Thoracic aorta (tissue), 2 donors: Measurements from ENCODE around the gene HDGFL2. TPM values are rescaled to one million over a fixed set of nuclear protein-coding genes. Genes with fewer than 3 reads are reported as not detected.

Experiments
- ATAC-seq: fragments of 150-250 bp; one replicate; pipeline ENCODE4 v1.8.0; 2017; ENCODE audit warnings: low read depth; ENCODE audit not compliant: insufficient number of reproducible peaks, low FRiP score
- DNase-seq: peaks from one replicate; pipeline ENCODE4 v3.0.0-alpha.2; 2020; ENCODE audit warnings: low spot score
- H3K27ac ChIP-seq, 2 donors: fragments of 200-600 bp; sonication (generic); 1 replicate in 1 of 2; 2 replicates in 1 of 2; pipeline ENCODE4 v1.5.1; 2016; ENCODE audit warnings: mild to moderate bottlenecking in 2 of 2, moderate library complexity in 2 of 2
- H3K27me3 ChIP-seq: fragments of 200-600 bp; sonication (generic); replicated peaks from 2 replicates; pipeline ENCODE4 v1.6.0; 2016; ENCODE audit warnings: mild to moderate bottlenecking; ENCODE audit not compliant: insufficient read depth
- H3K36me3 ChIP-seq: fragments of 200-600 bp; sonication (generic); one replicate; pipeline ENCODE4 v1.5.1; 2016
- H3K4me1 ChIP-seq, 2 donors: fragments of 200-600 bp; sonication (generic); 1 replicate in 1 of 2; 2 replicates in 1 of 2; pipeline versions ENCODE4 v1.5.1 to v1.6.0; 2016; ENCODE audit warnings: low read depth in 2 of 2, mild to moderate bottlenecking in 1 of 2; ENCODE audit not compliant: control insufficient read depth in 1 of 2
- H3K4me3 ChIP-seq: fragments of 200-600 bp; sonication (generic); 2 replicates; pipeline ENCODE4 v1.5.1; 2016; ENCODE audit warnings: mild to moderate bottlenecking
- H3K9me3 ChIP-seq: fragments of 200-600 bp; sonication (generic); 2 replicates; pipeline ENCODE4 v1.5.1; 2016
- total RNA-seq, 2 donors: library from RNA; depleted of rRNA; stranded (reverse); fragments of >200 nt; gene quantifications; one replicate each; pipeline versions ENCODE4 v1.1.0 to v1.2.3, GENCODE V29; 2016
- TF ChIP-seq, protein P1 (sequence below): fragments of 200-600 bp; sonication (generic); IDR thresholded peaks from one replicate; pipeline ENCODE4 v1.5.1; 2019; ENCODE audit warnings: antibody characterized with exemption

HDGFL2 gene
- total RNA-seq, 2 donors from 2014 or later = 22.7 to 40.3 TPM

DNA sequence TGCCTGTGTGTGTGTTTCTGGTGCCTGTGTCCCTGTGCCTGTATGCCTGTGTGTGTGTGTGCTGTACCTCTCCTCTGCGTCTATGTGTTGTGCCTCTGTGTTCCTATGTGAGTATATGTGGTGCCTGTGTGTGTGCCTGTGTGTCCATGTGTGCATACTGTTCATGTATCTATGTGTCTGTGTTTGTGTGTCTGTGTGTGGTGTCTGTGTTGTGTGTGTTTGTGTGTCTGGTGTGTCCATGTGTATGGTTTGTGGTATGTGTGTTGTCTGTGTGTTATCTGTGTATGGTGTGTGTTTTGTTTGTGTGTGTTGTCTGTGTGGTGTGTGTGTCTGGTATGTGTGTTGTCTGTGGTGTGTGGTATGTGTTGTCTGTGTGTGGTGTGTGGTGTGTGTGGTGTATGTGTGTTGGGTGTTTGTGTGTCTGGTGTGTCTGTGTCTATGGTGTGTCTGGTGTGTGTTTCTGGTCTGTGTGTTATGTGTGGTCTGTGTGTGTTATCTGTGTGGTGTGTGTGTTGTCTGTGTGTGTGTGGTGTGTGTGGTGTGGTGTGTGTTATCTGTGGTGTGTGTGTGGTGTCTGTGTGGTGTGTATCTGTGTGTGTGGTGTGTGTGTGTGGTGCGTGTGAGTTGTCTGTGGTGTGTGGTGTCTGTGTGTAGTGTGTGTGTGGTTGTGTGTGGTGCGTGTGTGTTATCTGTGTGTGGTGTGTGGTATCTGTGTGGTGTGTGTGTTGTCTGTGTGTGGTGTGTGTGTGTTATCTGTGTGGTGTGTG, 20.4 kb downstream of the HDGFL2 start:
- Histone ChIP-seq H3K27me3 (no peaks in the 10 kb centered on the region), H3K27ac (no peak overlapping the region), H3K4me3 (no peak overlapping the region), H3K4me1 (no peaks in the 10 kb centered on the region), H3K9me3 (no peaks in the 10 kb centered on the region), H3K36me3 (peaks cover 35% of the 10 kb centered on the region)
- no peak for ATAC-seq
- TF ChIP-seq, protein P1, sequence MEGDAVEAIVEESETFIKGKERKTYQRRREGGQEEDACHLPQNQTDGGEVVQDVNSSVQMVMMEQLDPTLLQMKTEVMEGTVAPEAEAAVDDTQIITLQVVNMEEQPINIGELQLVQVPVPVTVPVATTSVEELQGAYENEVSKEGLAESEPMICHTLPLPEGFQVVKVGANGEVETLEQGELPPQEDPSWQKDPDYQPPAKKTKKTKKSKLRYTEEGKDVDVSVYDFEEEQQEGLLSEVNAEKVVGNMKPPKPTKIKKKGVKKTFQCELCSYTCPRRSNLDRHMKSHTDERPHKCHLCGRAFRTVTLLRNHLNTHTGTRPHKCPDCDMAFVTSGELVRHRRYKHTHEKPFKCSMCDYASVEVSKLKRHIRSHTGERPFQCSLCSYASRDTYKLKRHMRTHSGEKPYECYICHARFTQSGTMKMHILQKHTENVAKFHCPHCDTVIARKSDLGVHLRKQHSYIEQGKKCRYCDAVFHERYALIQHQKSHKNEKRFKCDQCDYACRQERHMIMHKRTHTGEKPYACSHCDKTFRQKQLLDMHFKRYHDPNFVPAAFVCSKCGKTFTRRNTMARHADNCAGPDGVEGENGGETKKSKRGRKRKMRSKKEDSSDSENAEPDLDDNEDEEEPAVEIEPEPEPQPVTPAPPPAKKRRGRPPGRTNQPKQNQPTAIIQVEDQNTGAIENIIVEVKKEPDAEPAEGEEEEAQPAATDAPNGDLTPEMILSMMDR = no peak
- DNase-seq = no peak

DNA sequence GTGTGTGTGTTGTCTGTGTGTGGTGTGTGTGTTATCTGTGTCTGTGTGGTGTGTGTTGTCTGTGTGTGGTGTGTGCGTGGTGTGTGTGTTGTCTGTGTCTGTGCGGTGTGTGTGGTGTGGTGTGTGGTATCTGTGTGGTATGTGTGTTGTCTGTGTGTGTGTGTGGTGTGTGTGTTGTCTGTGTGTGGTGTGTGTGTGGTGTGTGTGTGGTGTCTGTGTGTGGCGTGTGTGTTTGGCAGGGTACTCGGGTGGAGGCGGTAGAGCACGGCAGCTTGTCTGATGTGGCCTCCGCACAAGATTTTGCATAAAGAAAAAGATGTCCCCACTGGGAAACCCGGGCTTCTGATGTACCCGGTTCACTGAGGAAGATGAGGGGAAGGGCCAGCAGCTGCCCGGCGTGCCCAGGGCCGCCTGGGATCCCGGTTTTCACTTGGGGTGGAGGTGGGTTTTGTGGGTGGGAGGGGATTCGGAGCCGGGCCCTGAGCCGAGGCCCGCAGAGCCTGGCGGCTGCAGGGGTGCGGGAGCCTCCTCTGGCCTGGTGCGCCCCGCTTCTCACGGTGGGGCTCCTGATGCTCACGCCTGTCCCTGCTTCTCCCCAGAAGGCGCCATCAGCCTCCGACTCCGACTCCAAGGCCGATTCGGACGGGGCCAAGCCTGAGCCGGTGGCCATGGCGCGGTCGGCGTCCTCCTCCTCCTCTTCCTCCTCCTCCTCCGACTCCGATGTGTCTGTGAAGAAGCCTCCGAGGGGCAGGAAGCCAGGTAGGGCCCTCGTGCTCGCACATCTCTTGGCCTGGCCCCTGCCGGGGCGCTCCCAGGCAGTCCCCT, 21.2 kb downstream of the HDGFL2 start:
- Histone ChIP-seq H3K27ac (no peak overlapping the region), H3K36me3 (peaks cover 41% of the 10 kb centered on the region), H3K27me3 (no peaks in the 10 kb centered on the region), H3K9me3 (no peaks in the 10 kb centered on the region), H3K4me1 (no peaks in the 10 kb centered on the region), H3K4me3 (no peak overlapping the region)
- ATAC-seq (no peak), DNase-seq (no peak)
- TF ChIP-seq, protein P1 = no peak

DNA sequence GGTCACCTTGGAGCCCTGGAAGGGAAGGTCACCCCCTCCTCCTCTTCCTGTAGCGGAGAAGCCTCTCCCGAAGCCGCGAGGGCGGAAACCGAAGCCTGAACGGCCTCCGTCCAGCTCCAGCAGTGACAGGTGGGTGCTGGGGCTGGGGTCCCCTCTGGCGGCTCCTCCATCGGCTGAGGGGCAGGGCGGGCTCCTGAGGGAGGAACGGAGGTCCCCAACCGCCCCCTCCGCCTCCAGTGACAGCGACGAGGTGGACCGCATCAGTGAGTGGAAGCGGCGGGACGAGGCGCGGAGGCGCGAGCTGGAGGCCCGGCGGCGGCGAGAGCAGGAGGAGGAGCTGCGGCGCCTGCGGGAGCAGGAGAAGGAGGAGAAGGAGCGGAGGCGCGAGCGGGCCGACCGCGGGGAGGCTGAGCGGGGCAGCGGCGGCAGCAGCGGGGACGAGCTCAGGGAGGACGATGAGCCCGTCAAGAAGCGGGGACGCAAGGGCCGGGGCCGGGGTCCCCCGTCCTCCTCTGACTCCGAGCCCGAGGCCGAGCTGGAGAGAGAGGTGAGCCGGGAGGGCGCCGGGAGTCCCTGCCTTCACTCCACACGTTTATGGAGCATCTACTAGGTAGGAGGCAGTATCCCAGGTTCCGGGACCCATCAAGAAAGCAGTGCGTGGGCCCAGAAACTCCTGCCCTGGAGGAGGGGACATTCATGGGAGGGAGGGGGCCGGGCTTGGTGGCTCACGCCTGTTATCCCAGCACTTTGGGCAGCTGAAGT, 22.0 kb downstream of the HDGFL2 start:
- no peak overlapping the region for H3K4me3 ChIP-seq
- H3K4me1 ChIP-seq = no peaks in the 10 kb centered on the region
- ATAC-seq = no peak
- TF ChIP-seq, protein P1 = no peak
- H3K9me3 ChIP-seq = no peaks in the 10 kb centered on the region
- no peak for DNase-seq
- peaks cover 43% of the 10 kb centered on the region for H3K36me3 ChIP-seq
- no peaks in the 10 kb centered on the region for H3K27me3 ChIP-seq
- no peak overlapping the region for H3K27ac ChIP-seq

DNA sequence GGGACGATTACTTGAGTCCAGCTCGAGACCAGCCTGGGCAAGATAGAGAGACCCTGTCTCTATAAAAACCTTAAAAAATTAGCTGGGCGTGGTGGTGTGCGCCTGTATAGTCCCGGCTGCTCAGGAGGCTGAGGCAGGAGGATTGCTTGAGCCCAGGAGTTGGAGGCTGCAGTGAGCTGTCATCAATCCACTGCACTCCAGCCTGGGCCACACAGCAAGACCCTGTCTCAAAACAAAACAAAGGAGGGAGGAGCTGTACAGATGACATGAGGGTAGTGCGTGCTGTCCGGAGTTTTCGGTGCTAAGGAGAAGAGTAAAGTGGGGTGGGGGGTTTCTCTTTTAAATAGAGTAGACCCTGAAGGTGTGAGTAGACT, 22.6 kb downstream of the HDGFL2 start:
- TF ChIP-seq, protein P1 = no peak
- no peaks in the 10 kb centered on the region for H3K9me3 ChIP-seq
- no peak for DNase-seq
- H3K4me3 ChIP-seq = no peak overlapping the region
- H3K27me3 ChIP-seq = no peaks in the 10 kb centered on the region
- no peak overlapping the region for H3K27ac ChIP-seq
- peaks cover 38% of the 10 kb centered on the region for H3K36me3 ChIP-seq
- ATAC-seq = no peak
- H3K4me1 ChIP-seq = no peaks in the 10 kb centered on the region

DNA sequence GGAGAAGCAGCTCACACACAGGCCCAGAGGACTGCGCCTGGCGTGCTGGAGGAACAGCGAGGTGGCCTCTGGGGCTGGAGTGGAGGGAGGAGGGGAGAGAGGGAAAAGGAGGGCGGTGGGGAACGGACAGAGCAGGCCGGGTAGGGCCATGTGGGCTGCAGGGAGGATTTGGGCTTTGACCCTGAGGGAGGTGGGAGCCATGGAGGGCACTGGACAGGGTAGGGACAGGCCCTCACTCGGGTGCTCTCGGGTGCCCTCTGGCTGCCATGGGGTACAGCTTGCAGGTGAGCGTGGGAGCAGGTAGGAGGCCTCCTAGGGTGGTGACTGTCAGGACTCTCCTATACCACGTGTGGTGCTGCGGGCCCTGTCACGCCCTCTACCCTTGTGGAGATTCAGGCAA, 23.4 kb downstream of the HDGFL2 start:
- H3K36me3 ChIP-seq = peaks cover 40% of the 10 kb centered on the region

More for the DNA sequence above, 23.4 kb downstream of the HDGFL2 start:
- Histone ChIP-seq H3K9me3 (no peaks in the 10 kb centered on the region), H3K27me3 (no peaks in the 10 kb centered on the region), H3K4me1 (no peaks in the 10 kb centered on the region), H3K27ac (no peak overlapping the region), H3K4me3 (no peak overlapping the region)
- ATAC-seq (no peak), DNase-seq (no peak)
- TF ChIP-seq, protein P1 = no peak
